Ectodermal cell (in vitro differentiated cells): ENCODE data around the gene HDAC7.

Source experiments
- H3K27ac ChIP-seq: 2 replicates; pipeline ENCODE4 v1.7.0; 2013; ENCODE audit warnings: mild to moderate bottlenecking, low read depth, low read length; ENCODE audit not compliant: insufficient read depth, poor library complexity, severe bottlenecking
- H3K27me3 ChIP-seq: 2 replicates; pipeline ENCODE4 v1.7.0; 2013; ENCODE audit warnings: mild to moderate bottlenecking, low read length; ENCODE audit not compliant: insufficient read depth, control insufficient read depth, poor library complexity, severe bottlenecking
- H3K36me3 ChIP-seq: one replicate; pipeline ENCODE4 v1.7.0; 2013; ENCODE audit warnings: low read length; ENCODE audit not compliant: control insufficient read depth, insufficient read depth
- H3K4me1 ChIP-seq: one replicate; pipeline ENCODE4 v1.7.0; 2013; ENCODE audit warnings: low read length; ENCODE audit not compliant: control insufficient read depth, insufficient read depth
- H3K4me3 ChIP-seq: 2 replicates; pipeline ENCODE4 v1.7.0; 2013; ENCODE audit warnings: low read depth, low read length, control low read depth; ENCODE audit not compliant: insufficient read depth
- H3K9me3 ChIP-seq: 2 replicates; pipeline ENCODE4 v1.7.0; 2013; ENCODE audit warnings: mild to moderate bottlenecking, low read length, moderate library complexity; ENCODE audit not compliant: control insufficient read depth
- WGBS, 2 experiments: methylation state at CpG; one replicate each; pipeline ENCODE4 v1.1.7; 2013; ENCODE audit warnings: missing lambda C conversion rate in 2 of 2; 5-methylcytosine and 5-hydroxymethylcytosine counted together

HDAC7 gene

DNA sequence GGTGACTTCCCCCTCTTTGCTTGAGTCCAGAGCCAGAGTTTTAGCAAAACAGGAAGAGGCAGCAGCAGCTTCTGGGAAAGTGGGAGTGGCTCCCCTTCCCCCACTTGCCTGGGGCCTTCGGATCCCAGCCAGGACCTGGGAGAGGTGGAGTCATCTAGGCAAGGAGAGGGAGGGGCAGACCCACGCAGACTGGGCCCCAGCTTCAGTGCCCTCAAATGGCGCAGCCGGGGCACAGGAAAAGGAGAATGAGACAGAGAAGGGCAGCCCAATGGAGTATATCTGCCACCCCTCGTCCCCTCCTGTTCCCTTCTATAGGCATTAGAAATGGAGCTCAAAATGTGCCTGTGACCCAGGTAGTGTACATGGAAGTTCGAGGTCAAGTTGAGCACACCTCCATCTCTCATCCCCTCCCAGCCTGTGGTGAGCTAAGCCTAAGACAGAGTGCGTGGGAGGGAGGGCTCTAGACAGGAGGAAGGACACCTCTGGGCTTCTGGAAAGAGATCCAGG is 9.3 kb upstream of the HDAC7 start:
- 60 to 67% methylated on average over 6 to 7 of the region's 7 CpGs for WGBS, 2 experiments
- Histone ChIP-seq H3K36me3 (no peaks in the 10 kb centered on the region), H3K4me3 (no peak overlapping the region), H3K4me1 (peaks cover 6% of the 10 kb centered on the region), H3K27me3 (no peaks in the 10 kb centered on the region), H3K27ac (no peak overlapping the region), H3K9me3 (no peaks in the 10 kb centered on the region)

DNA sequence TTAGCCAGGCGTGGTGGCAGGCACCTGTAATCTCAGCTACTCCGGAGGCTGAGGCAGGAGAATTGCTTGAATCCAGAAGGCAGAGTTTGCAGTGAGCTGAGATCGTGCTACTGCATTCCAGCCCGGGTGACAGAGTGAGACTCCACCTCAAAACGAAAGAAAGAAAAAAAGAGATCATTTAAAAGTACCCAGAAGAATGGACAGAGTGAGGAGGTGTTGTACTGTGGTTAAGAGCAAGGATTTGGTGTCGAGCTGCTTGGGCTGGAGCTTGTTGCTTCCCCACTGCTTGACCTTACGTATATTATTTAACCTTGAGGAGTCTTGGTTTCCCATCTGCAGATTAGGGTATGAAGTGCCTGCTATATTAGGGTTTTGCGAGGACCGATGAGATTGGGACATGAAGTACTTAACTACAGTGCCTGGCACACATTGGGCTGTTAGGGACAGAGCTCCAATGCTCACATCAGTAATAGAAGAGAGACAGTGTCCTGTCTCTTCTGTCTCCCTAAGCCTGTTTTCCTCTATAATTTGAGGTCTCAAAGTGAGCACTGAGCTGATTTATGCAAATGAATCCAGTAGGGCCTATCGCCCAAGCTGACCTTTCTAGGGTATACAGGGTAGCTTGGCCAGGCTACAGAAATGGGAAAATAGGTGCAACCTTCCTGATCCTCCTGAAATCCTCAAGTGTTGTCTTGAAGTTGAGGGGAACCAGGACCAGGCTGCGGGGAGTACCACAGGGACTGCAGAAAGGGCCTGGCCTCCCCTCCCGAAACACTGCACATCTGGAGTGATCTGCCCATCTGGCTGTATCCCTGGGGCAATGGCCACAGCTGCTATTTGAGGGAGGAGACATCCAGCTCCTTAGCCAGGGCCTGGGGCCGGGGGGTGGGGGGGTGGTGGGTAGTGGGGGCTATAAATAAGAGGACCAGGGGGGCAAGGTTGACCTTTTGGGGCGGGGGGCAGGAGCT is 8.6 kb upstream of the HDAC7 start:
- peaks cover 6% of the 10 kb centered on the region for H3K4me1 ChIP-seq
- no peaks in the 10 kb centered on the region for H3K27me3 ChIP-seq
- 87 to 89% methylated on average over 13 to 14 of the region's 14 CpGs for WGBS, 2 experiments
- H3K9me3 ChIP-seq = no peaks in the 10 kb centered on the region
- H3K27ac ChIP-seq = no peak overlapping the region
- no peak overlapping the region for H3K4me3 ChIP-seq
- H3K36me3 ChIP-seq = no peaks in the 10 kb centered on the region

DNA sequence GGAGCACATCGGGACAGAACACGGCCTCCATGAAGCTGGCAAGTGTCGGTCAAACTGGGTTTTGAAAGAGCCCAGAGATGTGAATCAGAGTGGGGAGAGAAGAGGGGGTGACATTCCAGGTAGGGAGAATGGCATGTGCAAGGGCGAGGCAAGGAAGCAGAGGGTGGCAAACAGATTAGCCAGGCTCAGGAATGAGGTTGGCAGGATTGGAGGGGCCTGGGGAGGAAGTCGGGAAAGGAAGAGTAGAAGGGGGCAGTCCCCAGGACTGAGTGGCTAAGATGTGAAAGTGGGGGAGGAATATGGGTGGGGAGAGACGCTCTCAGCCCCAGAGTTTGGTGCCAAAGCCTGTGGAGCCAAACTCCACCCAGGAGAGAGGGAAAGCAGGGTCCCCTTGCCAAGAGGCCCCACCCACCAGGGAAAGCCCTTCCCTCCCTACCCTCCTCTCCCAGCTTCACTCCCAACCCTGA is 5.5 kb upstream of the HDAC7 start:
- Histone ChIP-seq H3K4me3 (no peak overlapping the region), H3K36me3 (no peaks in the 10 kb centered on the region), H3K27me3 (peaks cover 13% of the 10 kb centered on the region), H3K9me3 (no peaks in the 10 kb centered on the region), H3K27ac (no peak overlapping the region), H3K4me1 (peaks cover 20% of the 10 kb centered on the region)
- WGBS, 2 experiments = 82 to 83% methylated on average over 6 of the region's 6 CpGs

GRCh38 chr12:47824635-47825034 is 4.9 kb upstream of the HDAC7 start:
- no peaks in the 10 kb centered on the region for H3K36me3 ChIP-seq
- H3K4me3 ChIP-seq = no peak overlapping the region
- peaks cover 20% of the 10 kb centered on the region for H3K4me1 ChIP-seq
- H3K9me3 ChIP-seq = no peaks in the 10 kb centered on the region
- H3K27ac ChIP-seq = no peak overlapping the region
- peaks cover 13% of the 10 kb centered on the region for H3K27me3 ChIP-seq
- 83 to 90% methylated on average over 3 of the region's 3 CpGs for WGBS, 2 experiments

DNA sequence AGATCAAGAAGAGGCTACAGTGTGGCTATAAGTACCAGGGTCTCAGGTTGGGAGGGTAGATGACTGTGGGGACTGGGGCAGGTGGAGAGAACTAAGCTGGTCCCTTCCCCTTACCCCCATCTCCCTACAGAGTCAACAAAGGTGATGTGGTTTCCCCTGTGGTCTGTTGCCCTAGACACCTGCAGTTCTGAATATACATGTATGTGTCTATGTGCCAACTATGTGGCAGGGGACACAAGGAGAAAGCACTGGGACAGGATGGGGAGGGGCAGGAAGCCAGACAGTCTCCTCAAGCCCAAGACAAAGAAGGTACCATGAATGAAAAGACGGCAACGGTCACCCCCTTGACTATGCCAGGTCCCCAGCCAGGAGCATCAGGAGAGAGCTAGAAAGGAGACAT is 4.5 kb upstream of the HDAC7 start:
- H3K27ac ChIP-seq = no peak overlapping the region
- H3K27me3 ChIP-seq = peaks cover 13% of the 10 kb centered on the region
- no peaks in the 10 kb centered on the region for H3K9me3 ChIP-seq
- no peak overlapping the region for H3K4me3 ChIP-seq
- peaks cover 19% of the 10 kb centered on the region for H3K4me1 ChIP-seq
- 88 to 92% methylated on average over 2 of the region's 2 CpGs for WGBS, 2 experiments
- no peaks in the 10 kb centered on the region for H3K36me3 ChIP-seq

- Histone ChIP-seq H3K4me1 (peaks cover 19% of the 10 kb centered on the region), H3K27ac (no peak overlapping the region), H3K36me3 (no peaks in the 10 kb centered on the region), H3K9me3 (no peaks in the 10 kb centered on the region), H3K27me3 (peaks cover 13% of the 10 kb centered on the region), H3K4me3 (no peak overlapping the region)
- WGBS, 2 experiments = 94 to 97% methylated on average over 5 of the region's 5 CpGs
Measured at GRCh38 chr12:47823422-47824086, 3.9 kb upstream of the HDAC7 start.

- Histone ChIP-seq H3K4me3 (no peak overlapping the region), H3K27me3 (peaks cover 13% of the 10 kb centered on the region), H3K27ac (no peak overlapping the region), H3K36me3 (no peaks in the 10 kb centered on the region), H3K4me1 (peaks cover 23% of the 10 kb centered on the region), H3K9me3 (no peaks in the 10 kb centered on the region)
- 89 to 91% methylated on average over 3 of the region's 3 CpGs for WGBS, 2 experiments
Measured at GRCh38 chr12:47822863-47823262, 3.2 kb upstream of the HDAC7 start.

GRCh38 chr12:47822401-47822800 is 2.7 kb upstream of the HDAC7 start:
- H3K4me1 ChIP-seq = peaks cover 27% of the 10 kb centered on the region
- no peak overlapping the region for H3K4me3 ChIP-seq
- H3K27me3 ChIP-seq = peaks cover 13% of the 10 kb centered on the region
- H3K9me3 ChIP-seq = no peaks in the 10 kb centered on the region
- WGBS, 2 experiments = 68 to 72% methylated on average over 2 of the region's 2 CpGs
- no peak overlapping the region for H3K27ac ChIP-seq
- no peaks in the 10 kb centered on the region for H3K36me3 ChIP-seq

DNA sequence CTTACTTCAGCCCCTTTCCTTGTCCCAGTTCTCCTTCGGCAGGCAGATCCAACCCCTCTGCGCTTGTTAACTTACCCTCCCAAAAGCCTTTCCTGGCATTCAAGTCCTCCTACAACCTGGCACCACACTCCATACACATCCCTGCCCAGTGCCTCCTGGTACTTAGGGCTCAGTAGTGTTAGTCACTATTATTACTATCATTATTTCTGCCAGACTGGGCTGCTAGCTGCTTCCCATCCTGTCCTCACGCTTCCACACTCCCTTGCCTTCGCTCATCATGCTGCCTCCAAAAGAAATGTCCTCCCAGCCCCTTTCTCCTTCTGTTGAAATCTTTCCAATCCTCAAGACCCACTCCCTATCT is 1.6 kb upstream of the HDAC7 start:
- Histone ChIP-seq H3K27me3 (peaks cover 13% of the 10 kb centered on the region), H3K36me3 (no peaks in the 10 kb centered on the region), H3K4me3 (no peak overlapping the region), H3K27ac (peak overlapping the region; percentile 93), H3K9me3 (no peaks in the 10 kb centered on the region), H3K4me1 (peaks cover 36% of the 10 kb centered on the region)
- 91 to 94% methylated on average over 4 of the region's 4 CpGs for WGBS, 2 experiments
